HG03064 (cell line): ENCODE data around the gene LRRC45.

ENCODE experiments used
- ATAC-seq: cut with Tn5 transposase; IDR thresholded peaks from one replicate; pipeline ENCODE4 v1.9.1; 2021; ENCODE audit warnings: low read depth; ENCODE audit not compliant: unreplicated experiment

LRRC45 gene

GRCh38 chr17:81993729-81994592 is 29.1 kb upstream of the LRRC45 start:
- no peak for ATAC-seq

DNA sequence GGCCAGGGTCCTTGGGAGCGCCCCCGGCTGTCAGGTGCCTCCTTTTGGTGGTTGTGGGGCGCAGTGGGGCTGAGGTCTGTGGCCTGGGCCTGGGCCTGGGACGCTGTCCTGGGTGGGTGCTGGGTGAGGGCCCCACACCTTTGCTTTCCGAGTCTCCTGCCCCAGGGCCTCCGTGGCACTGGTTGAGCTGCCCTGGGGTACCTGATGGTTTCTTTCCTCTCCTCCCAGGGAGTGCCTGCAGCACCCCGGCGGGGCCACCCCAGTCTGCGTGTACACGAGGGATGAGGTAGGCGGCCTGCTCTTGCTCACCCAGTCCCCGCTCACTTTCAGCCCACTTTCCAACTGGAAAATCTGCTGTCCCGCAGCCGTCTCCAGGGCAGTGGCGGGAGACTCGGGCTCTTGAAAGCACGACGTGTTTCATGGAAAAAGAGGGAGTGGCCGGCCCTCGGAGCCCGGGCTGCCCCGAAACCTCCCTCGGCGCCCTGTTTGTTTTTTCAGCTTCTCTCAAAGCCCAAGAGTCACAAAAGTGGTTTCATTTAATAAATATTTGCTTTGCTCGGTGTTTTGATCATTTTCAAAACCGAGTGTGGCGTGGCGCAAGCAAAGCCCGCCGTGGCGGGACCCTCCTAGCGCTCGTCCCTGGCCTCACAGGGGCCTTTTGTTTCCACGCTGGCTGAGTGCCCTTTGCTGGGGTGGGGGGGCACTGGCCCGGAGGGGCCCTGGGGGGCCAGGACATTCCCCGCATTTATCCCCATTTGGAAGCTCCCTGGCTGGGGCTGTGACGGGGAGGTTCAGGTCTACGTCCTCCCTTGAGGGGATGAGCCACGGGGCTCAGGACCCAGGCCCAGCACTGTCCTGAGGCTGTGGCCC is 28.3 kb upstream of the LRRC45 start:
- ATAC-seq, result no peak

- ATAC-seq, result no peak
These were observed 27.5 kb upstream of the LRRC45 start for GRCh38 chr17:81995463-81996231.

DNA sequence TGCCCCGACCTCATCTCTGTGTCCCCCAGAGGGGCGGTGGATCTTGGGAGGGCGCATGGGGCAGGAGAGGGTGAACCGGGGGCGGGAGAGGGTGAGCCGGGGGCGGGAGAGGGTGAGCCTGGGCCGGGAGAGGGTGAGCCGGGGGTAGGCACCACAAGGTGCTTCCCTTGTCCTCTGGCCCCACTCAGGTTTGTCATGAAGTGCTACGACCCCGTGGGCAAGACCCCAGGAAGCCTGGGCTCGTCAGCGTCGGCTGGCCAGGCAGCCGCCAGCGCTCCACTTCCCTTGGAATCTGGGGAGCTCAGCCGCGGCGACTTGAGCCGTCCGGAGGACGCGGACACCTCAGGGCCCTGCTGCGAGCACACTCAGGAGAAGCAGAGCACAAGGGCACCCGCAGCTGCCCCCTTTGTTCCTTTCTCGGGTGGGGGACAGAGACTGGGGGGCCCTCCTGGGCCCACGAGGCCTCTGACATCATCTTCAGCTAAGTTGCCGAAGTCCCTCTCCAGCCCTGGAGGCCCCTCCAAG is 26.8 kb upstream of the LRRC45 start:
- ATAC-seq, result no peak

GRCh38 chr17:81996757-81997441 is 26.2 kb upstream of the LRRC45 start:
- no peak for ATAC-seq

- ATAC-seq, result no peak
These were observed 24.9 kb upstream of the LRRC45 start for GRCh38 chr17:81998212-81998611.

GRCh38 chr17:81998691-81999438 is 24.2 kb upstream of the LRRC45 start:
- ATAC-seq, result no peak

DNA sequence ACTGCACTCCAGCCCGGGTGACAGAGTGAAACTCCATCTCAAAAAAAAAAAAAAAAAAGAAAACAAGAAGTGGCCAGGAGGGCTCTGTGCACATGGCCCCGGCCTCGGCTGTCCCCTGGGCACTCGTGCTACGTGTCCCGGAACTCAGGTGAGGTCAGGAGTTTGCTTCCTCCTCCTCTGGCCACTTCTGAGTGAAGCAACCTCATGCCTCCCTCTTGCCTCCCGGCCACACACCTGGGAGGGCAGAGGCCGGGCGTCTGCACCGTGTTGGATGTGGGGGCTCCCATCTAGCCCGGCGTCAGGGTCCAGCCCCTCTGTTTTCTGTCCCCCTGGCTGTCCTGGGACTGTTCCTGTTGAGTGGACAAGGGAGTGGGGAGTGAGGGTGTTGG is 23.5 kb upstream of the LRRC45 start:
- no peak for ATAC-seq

GRCh38 chr17:81999976-82000802 is 22.9 kb upstream of the LRRC45 start:
- ATAC-seq, result no peak

GRCh38 chr17:82000803-82001570 is 22.1 kb upstream of the LRRC45 start:
- ATAC-seq, result no peak

GRCh38 chr17:82001571-82002056 is 21.5 kb upstream of the LRRC45 start:
- ATAC-seq, result no peak

DNA sequence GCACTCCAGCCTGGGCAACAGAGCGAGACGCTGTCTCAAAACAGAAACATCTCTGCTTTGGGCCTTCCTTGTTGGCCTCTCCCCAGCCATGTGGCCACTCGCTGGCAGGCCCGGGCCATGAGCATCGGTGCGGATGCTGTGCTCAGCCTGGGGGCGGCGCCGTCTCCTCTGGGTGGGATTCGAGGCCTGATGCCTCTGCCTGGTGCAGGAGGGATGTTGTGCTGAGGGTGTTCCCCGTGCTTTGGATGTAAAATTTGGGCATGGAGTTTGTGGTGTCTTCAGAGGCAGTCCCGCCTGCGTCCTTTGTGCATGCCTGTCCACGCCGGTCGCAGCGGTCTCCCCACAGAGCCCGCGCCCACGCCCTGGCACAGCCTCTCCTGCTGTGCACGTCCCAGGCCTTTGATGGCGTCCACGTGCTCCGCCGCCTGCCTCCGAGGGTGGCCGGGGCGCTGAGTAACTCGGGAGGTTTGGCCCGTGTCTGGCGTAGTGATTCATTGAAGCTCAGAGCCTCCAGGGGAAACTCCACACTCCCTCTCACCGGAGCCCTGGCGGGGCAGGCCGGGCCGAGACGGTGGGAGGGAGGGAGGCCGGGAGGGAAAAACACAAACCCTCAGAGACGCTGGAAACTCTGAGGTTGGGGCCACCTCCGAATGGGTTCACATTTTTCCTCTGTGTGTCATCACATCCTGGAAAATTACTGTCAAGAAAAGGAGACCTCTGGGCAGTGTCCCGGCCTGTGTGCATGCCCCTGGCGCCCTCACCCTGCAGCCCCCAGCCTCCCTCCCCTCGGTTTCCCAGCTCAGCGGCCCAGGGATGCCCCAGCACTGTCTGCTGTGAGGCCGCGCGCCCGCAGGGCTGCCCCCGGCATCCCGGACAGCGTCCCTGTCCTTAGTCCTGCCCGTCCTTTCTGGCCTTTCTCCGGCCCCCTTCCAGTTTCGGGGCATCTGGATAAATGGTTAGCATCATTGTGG is 19.4 kb upstream of the LRRC45 start:
- ATAC-seq, result no peak

GRCh38 chr17:82004517-82005455 is 18.3 kb upstream of the LRRC45 start:
- no peak for ATAC-seq

DNA sequence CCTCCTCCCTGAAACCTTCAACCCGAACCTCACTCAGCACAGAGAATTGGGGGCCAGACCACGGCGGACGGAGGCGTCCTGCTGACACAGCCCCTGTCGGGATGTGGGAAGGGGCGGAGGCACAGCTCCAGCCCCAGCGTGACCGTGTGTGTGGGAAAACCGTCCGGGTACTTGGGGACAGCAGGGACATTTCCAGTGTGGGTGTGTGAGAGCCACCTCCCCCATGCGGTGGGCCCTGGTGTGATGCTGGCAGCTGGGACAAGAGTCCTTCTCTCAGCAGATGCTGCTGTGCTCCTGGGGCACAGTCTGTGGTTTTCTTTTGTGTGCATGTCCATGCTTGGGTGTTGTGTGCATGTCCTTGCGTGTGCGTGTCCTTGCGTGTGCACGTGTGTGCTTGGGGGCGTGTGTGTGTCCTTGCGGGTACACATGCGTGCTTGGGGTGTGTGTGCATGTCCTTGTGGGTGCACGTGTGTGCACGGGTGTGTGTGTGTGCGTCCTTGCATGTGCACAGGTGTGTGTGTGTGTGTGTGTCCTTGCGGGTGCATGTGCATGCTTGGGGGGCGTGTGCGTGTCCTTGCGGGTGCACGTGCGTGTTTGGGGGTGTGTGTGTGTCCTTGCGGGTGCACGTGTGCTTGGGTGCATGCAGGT is 17.3 kb upstream of the LRRC45 start:
- no peak for ATAC-seq
